Left cardiac atrium (tissue), 4 donors: ENCODE results near the gene TIAM1. TPM values are rescaled to one million over a fixed set of nuclear protein-coding genes. Genes with fewer than 3 reads are reported as not detected.

ENCODE experiments used
- ATAC-seq, 2 donors: fragments of 200-7000 bp; cut with Tn5 transposase; one replicate each; pipeline ENCODE4 v1.9.1; 2020; ENCODE audit warnings: mild to moderate bottlenecking in 2 of 2, moderate library complexity in 2 of 2
- DNase-seq: peaks from one replicate; pipeline ENCODE4 v3.0.0-alpha.2; 2020
- intact Hi-C, 2 donors: fragments of 100-400 bp; cut with DNase I; formaldehyde crosslinking; loops; one replicate each; pipeline versions ENCODE4 v1.14.1 to v1.15.1; 2022 to 2023
- total RNA-seq, 2 donors: library from RNA; stranded (reverse); fragmentation: NEBNext Ultra II Directional; extraction: Animal tissue kit (Norgen Biotek cat#: 25700); gene quantifications; one replicate each; pipeline ENCODE4 v1.2.1, GENCODE V29; 2021
- donor health status: DM: no; HTN: yes; CAD: no.
- donor health status: DM: no; HTN: yes; CAD: no; lungs with severe emphysema.
- donor health status: DM: yes; HTN: yes; CAD: no.
- donor health status: Dilated cardiomyopathy.

The TIAM1 gene
- total RNA-seq, 2 donors from 2014 or later, result 5.0 to 6.7 TPM

GRCh38 chr21:31354604-31355443 lies 10.8 kb upstream of the TIAM1 start:
- intact Hi-C loops, result no loop called here
- ATAC-seq, result peak; percentile 15 to 88
- no peak for DNase-seq

- ATAC-seq, result no peak
- no peak for DNase-seq
Observed at GRCh38 chr21:31354122-31354521, 10.1 kb upstream of the TIAM1 start.

GRCh38 chr21:31352836-31353235 lies 8.8 kb upstream of the TIAM1 start:
- intact Hi-C loops, result no loop called here
- ATAC-seq (no peak), DNase-seq (no peak)

More at GRCh38 chr21:31354122-31354521, 10.1 kb upstream of the TIAM1 start:
- intact Hi-C loops, result no loop called here

GRCh38 chr21:31351960-31352359 lies 7.9 kb upstream of the TIAM1 start:
- intact Hi-C loops, result no loop called here
- ATAC-seq, result no peak
- DNase-seq, result no peak

- ATAC-seq (no peak), DNase-seq (no peak)
- intact Hi-C loops, result no loop called here
Observed at GRCh38 chr21:31351438-31351837, 7.4 kb upstream of the TIAM1 start.

GRCh38 chr21:31349208-31349607 lies 5.1 kb upstream of the TIAM1 start:
- DNase-seq, result no peak
- no peak for ATAC-seq
- intact Hi-C loops, result no loop called here

GRCh38 chr21:31348188-31348587 lies 4.1 kb upstream of the TIAM1 start:
- ATAC-seq, result no peak
- no peak for DNase-seq
- intact Hi-C loops, result no loop called here

- intact Hi-C loops, result no loop called here
- ATAC-seq, result no peak
- DNase-seq, result no peak
Observed at GRCh38 chr21:31347435-31348032, 3.5 kb upstream of the TIAM1 start.

- intact Hi-C loops, result no loop called here
- no peak for ATAC-seq
- DNase-seq, result no peak
Observed at GRCh38 chr21:31346256-31346821, 2.3 kb upstream of the TIAM1 start.

GRCh38 chr21:31345136-31345535 lies 1.1 kb upstream of the TIAM1 start:
- ATAC-seq (no peak), DNase-seq (no peak)
- intact Hi-C loops, result no loop called here

- DNase-seq (no peak), ATAC-seq (no peak)
- intact Hi-C loops, result no loop called here
Observed at GRCh38 chr21:31343030-31343510, 991 bp downstream of the TIAM1 start.

GRCh38 chr21:31342348-31342747 lies 1.7 kb downstream of the TIAM1 start:
- ATAC-seq (no peak), DNase-seq (no peak)
- intact Hi-C loops, result no loop called here

GRCh38 chr21:31340942-31341487 lies 3.0 kb downstream of the TIAM1 start:
- intact Hi-C loops, result no loop called here
- DNase-seq (no peak), ATAC-seq (no peak)

GRCh38 chr21:31340514-31340913 lies 3.5 kb downstream of the TIAM1 start:
- no peak for ATAC-seq
- intact Hi-C loops, result no loop called here
- no peak for DNase-seq

GRCh38 chr21:31339721-31340120 lies 4.3 kb downstream of the TIAM1 start:
- ATAC-seq (no peak), DNase-seq (no peak)
- intact Hi-C loops, result no loop called here

- ATAC-seq (no peak), DNase-seq (no peak)
- intact Hi-C loops, result no loop called here
Observed at GRCh38 chr21:31338908-31339368, 5.1 kb downstream of the TIAM1 start.

GRCh38 chr21:31337996-31338907 lies 5.8 kb downstream of the TIAM1 start:
- DNase-seq (no peak), ATAC-seq (no peak)
- intact Hi-C loops, result no loop called here

GRCh38 chr21:31337086-31337485 lies 7.0 kb downstream of the TIAM1 start:
- DNase-seq (no peak), ATAC-seq (no peak)
- intact Hi-C loops, result no loop called here

- ATAC-seq, result no peak
- DNase-seq, result no peak
- intact Hi-C loops, result no loop called here
Observed at GRCh38 chr21:31336739-31337040, 7.4 kb downstream of the TIAM1 start.
